ENCODE data around the gene FAM156A. TPM values are rescaled to one million over a fixed set of nuclear protein-coding genes. Genes with fewer than 3 reads are reported as not detected.
"Not testable (repeated sequence)": the region's sequence is repeated elsewhere in the genome, so short reads cannot be mapped to it uniquely, and the experiment has no call there.

FAM156A gene
- polyA plus RNA-seq, 1 experiment = 24.0 TPM

GRCh38 chrX:52906072-52906471 is 52.2 kb downstream of the FAM156A start:
- H3K27ac ChIP-seq (ENCODE audit: low read depth, low read length); CTCF ChIA-PET; H3K27me3 ChIP-seq (ENCODE audit: control insufficient read depth, insufficient read depth, low read length); H3K9me3 ChIP-seq (ENCODE audit: control insufficient read depth, insufficient read depth, low read length); POLR2A ChIA-PET; H3K4me3 ChIP-seq (ENCODE audit: low read depth, low read length); DNase-seq (ENCODE audit: low read depth, low spot score): not testable (repeated sequence)

GRCh38 chrX:52905531-52905930 is 52.8 kb downstream of the FAM156A start:
- DNase-seq (ENCODE audit: low read depth, low spot score); POLR2A ChIA-PET; CTCF ChIA-PET; H3K9me3 ChIP-seq (ENCODE audit: control insufficient read depth, insufficient read depth, low read length); H3K4me3 ChIP-seq (ENCODE audit: low read depth, low read length); H3K27me3 ChIP-seq (ENCODE audit: control insufficient read depth, insufficient read depth, low read length); H3K27ac ChIP-seq (ENCODE audit: low read depth, low read length): not testable (repeated sequence)

Other genes with a start within 250 kb of the FAM156A start
- not detected in 2 replicates for gene SSX2B, start 207.3 kb downstream of the FAM156A start, polyA plus RNA-seq (2011; rRNA removed)
- not detected in 2 replicates for gene SPANXN5, start 161.1 kb downstream of the FAM156A start, polyA plus RNA-seq (2011; rRNA removed)
- not detected in 2 replicates for gene XAGE5, start 147.2 kb downstream of the FAM156A start, polyA plus RNA-seq (2011; rRNA removed)
- not detected in 2 replicates for gene XAGE3, start 90.4 kb downstream of the FAM156A start, polyA plus RNA-seq (2011; rRNA removed)
- gene FAM156B, start 61.2 kb downstream of the FAM156A start, polyA plus RNA-seq (2011; rRNA removed) = 15.6 and 20.5 TPM in 2 replicates
- 3.8 and 5.2 TPM in 2 replicates for gene GPR173, start 90.3 kb upstream of the FAM156A start, polyA plus RNA-seq (2011; rRNA removed)
- gene TSPYL2, start 123.8 kb upstream of the FAM156A start, polyA plus RNA-seq (2011; rRNA removed) = 35.8 and 39.3 TPM in 2 replicates
- gene KANTR, start 135.6 kb upstream of the FAM156A start, polyA plus RNA-seq (2011; rRNA removed) = 3.2 and 3.8 TPM in 2 replicates